Esophagus muscularis mucosa (tissue), 4 donors: Measurements from ENCODE around the gene FATE1. TPM values are rescaled to one million over a fixed set of nuclear protein-coding genes. Genes with fewer than 3 reads are reported as not detected.

Source experiments
- DNase-seq: peaks from one replicate; pipeline ENCODE4 v3.0.0-alpha.2; 2017; ENCODE audit errors: extremely low spot score
- H3K27ac ChIP-seq, 4 donors: fragments of 200-600 bp; sonication (generic); replicated peaks in 1 of 4; 1 replicate in 3 of 4; 2 replicates in 1 of 4; pipeline ENCODE4 v1.5.1; 2016 to 2019; ENCODE audit warnings: mild to moderate bottlenecking in 1 of 4
- H3K27me3 ChIP-seq, 4 donors: fragments of 200-600 bp; sonication (generic); one replicate each; pipeline versions ENCODE4 v1.5.1 to v1.6.0; 2016 to 2019
- H3K36me3 ChIP-seq, 4 donors: fragments of 200-600 bp; sonication (generic); one replicate each; pipeline ENCODE4 v1.5.1; 2016 to 2019
- H3K4me1 ChIP-seq, 4 donors: fragments of 200-600 bp; sonication (generic); one replicate each; pipeline ENCODE4 v1.5.1; 2016 to 2019
- H3K4me3 ChIP-seq, 4 donors: fragments of 200-600 bp; sonication (generic); 1 replicate in 2 of 4; 2 replicates in 2 of 4; pipeline ENCODE4 v1.5.1; 2016 to 2019; ENCODE audit warnings: mild to moderate bottlenecking in 4 of 4, moderate library complexity in 1 of 4
- H3K9me3 ChIP-seq, 4 donors: fragments of 200-600 bp; sonication (generic); 1 replicate in 3 of 4; 2 replicates in 1 of 4; pipeline ENCODE4 v1.5.1; 2016 to 2019
- EP300 ChIP-seq: sonication (generic); formaldehyde crosslinking; IDR thresholded peaks from one replicate; pipeline ENCODE4 v1.6.1; 2017; ENCODE audit warnings: antibody characterized with exemption
- POLR2A ChIP-seq: fragments of 450-650 bp; IDR thresholded peaks from one replicate; pipeline ENCODE4 v1.6.1; 2017; ENCODE audit warnings: antibody characterized with exemption, moderate library complexity, mild to moderate bottlenecking, low read depth
- POLR2AphosphoS5 ChIP-seq, 2 donors: sonication (generic); formaldehyde crosslinking; IDR thresholded peaks; one replicate each; pipeline ENCODE4 v1.6.1; 2017; ENCODE audit warnings: antibody characterized with exemption in 2 of 2
- WGBS: methylation state at CpG from one replicate; pipeline ENCODE4 v1.1.5; 2018; 5-methylcytosine and 5-hydroxymethylcytosine counted together
- intact Hi-C: fragments of 100-400 bp; cut with DNase I; formaldehyde crosslinking; loops from one replicate; pipeline ENCODE4 v1.15.1; 2023
- total RNA-seq, 4 donors: library from RNA; depleted of rRNA; stranded (reverse); fragments of >200 nt; gene quantifications; one replicate each; pipeline versions ENCODE4 v1.1.0 to v1.2.1, GENCODE V29; 2016
- TF ChIP-seq, protein P1 (sequence below), 3 experiments: fragments of 200-600 bp in 2 of 3; fragments of 450-650 bp in 1 of 3; sonication (generic) in 2 of 3; IDR thresholded peaks; one replicate each; pipeline ENCODE4 v1.5.1; 2017 to 2019; ENCODE audit warnings: antibody characterized with exemption in 3 of 3, mild to moderate bottlenecking in 2 of 3, moderate library complexity in 1 of 3

FATE1 gene
- total RNA-seq, 4 donors from 2014 or later, result not detected

DNA sequence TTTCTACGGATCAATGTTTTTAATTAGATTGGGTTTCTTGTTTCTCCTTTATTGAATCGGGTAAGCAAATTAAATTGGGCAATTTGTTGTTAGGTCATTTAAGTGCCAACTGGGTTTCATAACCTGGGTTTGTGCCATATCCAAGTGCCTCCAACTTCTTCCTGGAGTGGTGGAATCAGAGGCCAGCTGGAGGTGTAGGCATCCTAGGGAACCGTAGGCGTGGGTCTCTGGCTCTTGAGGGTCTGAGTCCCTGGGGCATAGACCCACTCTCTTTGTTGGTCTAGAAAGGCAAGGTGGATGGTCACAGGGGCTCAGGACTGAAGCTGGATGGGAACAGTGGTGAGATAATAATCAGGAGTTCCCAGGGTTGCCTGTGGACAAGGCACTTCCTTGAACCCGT, 37.0 kb downstream of the FATE1 start:
- no peak overlapping the region for H3K27ac ChIP-seq
- no peaks in the 10 kb centered on the region for H3K36me3 ChIP-seq
- H3K27me3 ChIP-seq, result peaks cover 0 to 7% (median 0%) of the 10 kb centered on the region in 4 donors
- no peaks in the 10 kb centered on the region for H3K9me3 ChIP-seq
- no peak for DNase-seq
- no peak overlapping the region for H3K4me3 ChIP-seq
- no peak for TF ChIP-seq POLR2A
- TF ChIP-seq, protein P1, sequence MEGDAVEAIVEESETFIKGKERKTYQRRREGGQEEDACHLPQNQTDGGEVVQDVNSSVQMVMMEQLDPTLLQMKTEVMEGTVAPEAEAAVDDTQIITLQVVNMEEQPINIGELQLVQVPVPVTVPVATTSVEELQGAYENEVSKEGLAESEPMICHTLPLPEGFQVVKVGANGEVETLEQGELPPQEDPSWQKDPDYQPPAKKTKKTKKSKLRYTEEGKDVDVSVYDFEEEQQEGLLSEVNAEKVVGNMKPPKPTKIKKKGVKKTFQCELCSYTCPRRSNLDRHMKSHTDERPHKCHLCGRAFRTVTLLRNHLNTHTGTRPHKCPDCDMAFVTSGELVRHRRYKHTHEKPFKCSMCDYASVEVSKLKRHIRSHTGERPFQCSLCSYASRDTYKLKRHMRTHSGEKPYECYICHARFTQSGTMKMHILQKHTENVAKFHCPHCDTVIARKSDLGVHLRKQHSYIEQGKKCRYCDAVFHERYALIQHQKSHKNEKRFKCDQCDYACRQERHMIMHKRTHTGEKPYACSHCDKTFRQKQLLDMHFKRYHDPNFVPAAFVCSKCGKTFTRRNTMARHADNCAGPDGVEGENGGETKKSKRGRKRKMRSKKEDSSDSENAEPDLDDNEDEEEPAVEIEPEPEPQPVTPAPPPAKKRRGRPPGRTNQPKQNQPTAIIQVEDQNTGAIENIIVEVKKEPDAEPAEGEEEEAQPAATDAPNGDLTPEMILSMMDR (IDR thresholded peaks at IDR 0.05), result no peak
- no peak for TF ChIP-seq POLR2AphosphoS5 (IDR thresholded peaks at IDR 0.05)
- no peak for TF ChIP-seq EP300
- intact Hi-C loops, result loop anchor here (5.0 kb wide), 1 partner anchor 879 kb away; no protein-coding TSS in a partner anchor
- 64% methylated on average over 5 of the region's 5 CpGs for WGBS
- peaks cover 0 to 5% (median 0%) of the 10 kb centered on the region in 4 donors for H3K4me1 ChIP-seq

DNA sequence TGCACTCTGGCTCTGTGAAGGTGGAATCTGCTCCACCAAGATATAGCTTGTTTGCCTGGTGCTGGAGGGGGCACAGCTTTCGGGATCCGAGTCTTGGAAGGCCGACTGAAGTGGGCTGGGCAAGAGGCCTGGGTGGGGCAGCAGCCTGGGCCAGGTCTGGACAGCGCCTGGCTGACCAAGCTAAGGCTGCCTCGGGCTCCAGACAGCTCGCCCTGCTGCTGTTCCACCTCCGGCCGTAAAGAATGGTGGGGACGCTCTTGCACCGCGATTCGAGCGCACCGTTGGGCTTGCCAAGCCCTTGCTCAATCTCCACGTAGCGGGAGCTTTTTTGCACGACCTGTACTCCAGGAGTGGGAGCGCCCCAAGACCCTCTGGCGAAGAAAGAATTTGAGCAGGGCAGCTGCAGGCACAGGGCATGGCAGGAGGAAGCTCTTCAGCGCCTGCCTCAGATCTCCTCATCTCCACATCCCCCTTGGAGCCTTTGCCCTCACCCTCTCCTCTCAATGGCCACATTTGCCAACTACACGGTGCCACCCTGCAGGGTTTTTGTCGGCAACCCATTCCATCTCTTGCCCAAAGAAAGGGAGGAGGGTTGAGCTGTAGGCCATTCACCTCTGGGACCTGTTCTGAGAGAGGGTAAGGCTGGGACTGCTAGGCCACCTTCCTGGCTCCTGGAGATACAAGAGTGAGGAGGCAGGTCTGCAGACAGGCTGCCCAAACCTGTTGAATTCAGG, 37.6 kb downstream of the FATE1 start:
- intact Hi-C loops, result loop anchor here (5.0 kb wide), 1 partner anchor 879 kb away; no protein-coding TSS in a partner anchor
- no peak overlapping the region for H3K4me3 ChIP-seq
- H3K9me3 ChIP-seq, result no peaks in the 10 kb centered on the region
- H3K36me3 ChIP-seq, result no peaks in the 10 kb centered on the region
- no peak overlapping the region for H3K27ac ChIP-seq
- H3K4me1 ChIP-seq, result peaks cover 0 to 5% (median 0%) of the 10 kb centered on the region in 4 donors
- no peak for DNase-seq
- TF ChIP-seq POLR2AphosphoS5 (IDR thresholded peaks at IDR 0.05) (peak in 1 of 2 donors; percentile 17), POLR2A (no peak)
- TF ChIP-seq, protein P1 (IDR thresholded peaks at IDR 0.05), result peak; percentile 62 to 77 (median 62)
- 26% methylated on average over 9 of the region's 22 CpGs for WGBS
- H3K27me3 ChIP-seq, result peaks cover 0 to 7% (median 0%) of the 10 kb centered on the region in 4 donors

DNA sequence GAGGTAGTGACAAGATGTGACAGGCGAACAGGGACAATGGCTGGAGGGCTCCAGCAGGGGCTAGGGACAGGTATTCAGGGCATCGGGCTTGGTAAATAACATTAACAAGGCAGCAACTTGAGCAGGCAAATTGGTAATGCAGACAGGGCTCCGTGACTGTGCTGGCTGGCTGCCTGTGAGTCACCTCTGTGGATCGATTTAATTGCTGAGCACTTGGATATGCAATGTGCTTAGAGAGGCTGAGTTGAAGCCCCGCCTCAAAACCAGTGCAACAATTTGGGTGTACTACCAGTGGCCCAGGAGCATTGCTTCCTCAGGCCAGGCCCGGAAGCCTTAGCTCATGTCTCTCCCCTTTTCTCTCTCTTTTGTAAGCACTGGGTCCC, 38.2 kb downstream of the FATE1 start:
- Histone ChIP-seq H3K27me3 (peaks cover 0 to 7% (median 0%) of the 10 kb centered on the region in 4 donors), H3K9me3 (no peaks in the 10 kb centered on the region), H3K4me1 (peaks cover 0 to 5% (median 0%) of the 10 kb centered on the region in 4 donors), H3K4me3 (no peak overlapping the region), H3K36me3 (no peaks in the 10 kb centered on the region), H3K27ac (no peak overlapping the region)
- no peak for DNase-seq
- WGBS, result 71% methylated on average over 5 of the region's 6 CpGs
- TF ChIP-seq, protein P1 (IDR thresholded peaks at IDR 0.05), result no peak
- no peak for TF ChIP-seq POLR2A
- no peak for TF ChIP-seq POLR2AphosphoS5 (IDR thresholded peaks at IDR 0.05)
- no peak for TF ChIP-seq EP300
- intact Hi-C loops, result loop anchor here (5.0 kb wide), 1 partner anchor 878 kb away; no protein-coding TSS in a partner anchor

DNA sequence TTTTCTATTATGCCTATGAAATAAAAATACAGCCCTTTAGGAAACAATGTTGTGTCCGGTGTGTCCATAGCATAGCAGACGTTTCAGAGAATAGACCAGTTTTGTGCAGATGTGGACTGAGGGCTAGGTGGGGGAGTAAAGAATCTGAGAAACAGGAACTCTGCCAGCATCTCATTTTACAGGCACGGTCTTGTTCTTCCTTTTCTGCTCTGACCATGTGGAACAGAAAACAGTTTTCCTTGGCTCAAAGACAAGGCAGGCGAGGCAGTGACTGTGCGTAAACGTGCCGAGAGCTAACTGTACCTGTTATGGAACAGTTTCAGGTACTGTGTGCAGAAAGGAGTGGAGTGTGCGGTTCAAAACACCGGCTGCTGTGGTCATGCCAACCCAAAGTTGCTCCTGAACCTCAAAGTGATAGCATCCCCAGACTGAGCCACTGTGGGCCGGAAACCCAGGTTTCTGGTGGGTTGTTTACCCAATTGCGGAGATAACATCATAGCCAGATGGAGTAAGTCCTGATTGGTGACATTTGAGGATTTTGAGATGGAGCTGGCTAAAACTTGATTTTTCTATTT, 38.9 kb downstream of the FATE1 start:
- Histone ChIP-seq H3K4me3 (no peak overlapping the region), H3K9me3 (no peaks in the 10 kb centered on the region), H3K27me3 (peaks cover 0 to 7% (median 0%) of the 10 kb centered on the region in 4 donors), H3K36me3 (no peaks in the 10 kb centered on the region), H3K4me1 (peaks cover 0 to 5% (median 0%) of the 10 kb centered on the region in 4 donors), H3K27ac (no peak overlapping the region)
- DNase-seq, result no peak
- intact Hi-C loops, result loop anchor here (5.0 kb wide), 1 partner anchor 878 kb away; no protein-coding TSS in a partner anchor
- TF ChIP-seq EP300 (no peak), POLR2AphosphoS5 (IDR thresholded peaks at IDR 0.05) (no peak), POLR2A (no peak)
- TF ChIP-seq, protein P1 (IDR thresholded peaks at IDR 0.05), result no peak
- 74% methylated on average over 11 of the region's 11 CpGs for WGBS
